Measurements from ENCODE around the gene ATF3. TPM values are rescaled to one million over a fixed set of nuclear protein-coding genes. Genes with fewer than 3 reads are reported as not detected.

Gene ATF3
- total RNA-seq, 4 donors from 2014 or later = 2.1 to 6.5 (median 3.0) TPM

- WGBS, 2 donors = 72 to 90% methylated on average over 2 of the region's 2 CpGs
- no peak for DNase-seq
- Histone ChIP-seq H3K4me1 (peaks cover 0 to under 1% (median 0%) of the 10 kb centered on the region in 3 donors), H3K27ac (no peak overlapping the region), H3K4me3 (no peak overlapping the region), H3K9me3 (no peaks in the 10 kb centered on the region), H3K36me3 (no peaks in the 10 kb centered on the region), H3K27me3 (peaks cover 0 to 2% (median 0%) of the 10 kb centered on the region in 4 donors)
- intact Hi-C loops (cut with DNase I) = no loop called here
- no peak for TF ChIP-seq POLR2A (IDR thresholded peaks at IDR 0.05)
- no peak for TF ChIP-seq CTCF (IDR thresholded peaks at IDR 0.05)
These were observed 35.3 kb downstream of the ATF3 start for GRCh38 chr1:212643877-212644276.

GRCh38 chr1:212644866-212645545, 36.4 kb downstream of the ATF3 start:
- no peak for DNase-seq
- Histone ChIP-seq H3K27me3 (no peaks in the 10 kb centered on the region), H3K9me3 (no peaks in the 10 kb centered on the region), H3K4me3 (no peak overlapping the region), H3K4me1 (no peaks in the 10 kb centered on the region), H3K36me3 (no peaks in the 10 kb centered on the region), H3K27ac (no peak overlapping the region)
- WGBS, 2 donors = 83 to 89% methylated on average over 6 of the region's 6 CpGs
- intact Hi-C loops (cut with DNase I) = no loop called here
- TF ChIP-seq CTCF (IDR thresholded peaks at IDR 0.05) (no peak), POLR2A (IDR thresholded peaks at IDR 0.05) (no peak)

GRCh38 chr1:212645546-212646543, 37.3 kb downstream of the ATF3 start:
- Histone ChIP-seq H3K27ac (no peak overlapping the region), H3K36me3 (no peaks in the 10 kb centered on the region), H3K9me3 (no peaks in the 10 kb centered on the region), H3K4me3 (no peak overlapping the region), H3K27me3 (no peaks in the 10 kb centered on the region), H3K4me1 (no peaks in the 10 kb centered on the region)
- TF ChIP-seq POLR2A (IDR thresholded peaks at IDR 0.05) (no peak), CTCF (IDR thresholded peaks at IDR 0.05) (no peak)
- no peak for DNase-seq
- intact Hi-C loops (cut with DNase I) = no loop called here
- 79% methylated on average over 13 of the region's 13 CpGs for WGBS, 2 donors

- no peaks in the 10 kb centered on the region for H3K27me3 ChIP-seq
- WGBS, 2 donors = 91 to 95% methylated on average over 13 to 19 of the region's 19 CpGs
- no peak for DNase-seq
These were observed 38.0 kb downstream of the ATF3 start for GRCh38 chr1:212646588-212646987.

More at GRCh38 chr1:212646588-212646987, 38.0 kb downstream of the ATF3 start:
- H3K36me3 ChIP-seq = no peaks in the 10 kb centered on the region
- H3K4me1 ChIP-seq = no peaks in the 10 kb centered on the region
- no peak overlapping the region for H3K27ac ChIP-seq
- H3K9me3 ChIP-seq = no peaks in the 10 kb centered on the region
- TF ChIP-seq CTCF (IDR thresholded peaks at IDR 0.05) (no peak), POLR2A (IDR thresholded peaks at IDR 0.05) (no peak)
- no peak overlapping the region for H3K4me3 ChIP-seq
- intact Hi-C loops (cut with DNase I) = no loop called here

Measured in esophagus squamous epithelium (tissue), 5 donors.